Type B pancreatic cell (in vitro differentiated cells): Measurements from ENCODE around the gene CX3CR1. TPM values are rescaled to one million over a fixed set of nuclear protein-coding genes. Genes with fewer than 3 reads are reported as not detected.

Source experiments
- DNase-seq: peaks from one replicate; pipeline ENCODE4 v3.0.0; 2021; ENCODE audit warnings: mixed read lengths; ENCODE audit not compliant: unreplicated experiment; ENCODE audit errors: extremely low spot score
- H3K27ac Mint-ChIP-seq: 2 replicates; pipeline ENCODE4 v1.8.0; 2021; ENCODE audit warnings: mild to moderate bottlenecking, mixed read lengths
- H3K27me3 Mint-ChIP-seq: 2 replicates; pipeline ENCODE4 v1.8.0; 2021; ENCODE audit warnings: mixed read lengths
- H3K36me3 Mint-ChIP-seq: 2 replicates; pipeline ENCODE4 v1.8.0; 2021; ENCODE audit warnings: mixed read lengths
- H3K4me1 Mint-ChIP-seq: one replicate; pipeline ENCODE4 v1.8.0; 2021; ENCODE audit warnings: mixed read lengths; ENCODE audit not compliant: unreplicated experiment
- H3K4me3 Mint-ChIP-seq: 2 replicates; pipeline ENCODE4 v1.8.0; 2021; ENCODE audit warnings: mild to moderate bottlenecking, mixed read lengths
- H3K9me3 Mint-ChIP-seq: 2 replicates; pipeline ENCODE4 v1.8.0; 2021; ENCODE audit warnings: mixed read lengths
- CTCF ChIP-seq: fragments of 200-600 bp; sonication (generic); conservative IDR thresholded peaks from 2 replicates; pipeline ENCODE4 v1.5.0; 2021; ENCODE audit warnings: antibody characterized with exemption, mild to moderate bottlenecking
- total RNA-seq: library from RNA; stranded (reverse); gene quantifications from 2 replicates; pipeline ENCODE4 v1.2.1, GENCODE V29; 2021; ENCODE audit warnings: low replicate concordance

The CX3CR1 gene
- total RNA-seq, 1 donor from 2014 or later: not detected

GRCh38 chr3:39284457-39284881 is 4.6 kb upstream of the CX3CR1 start:
- Mint-ChIP-seq H3K4me3 (no peak overlapping the region), H3K27me3 (no peaks in the 10 kb centered on the region), H3K4me1 (peaks cover 3% of the 10 kb centered on the region), H3K27ac (no peak overlapping the region), H3K9me3 (no peaks in the 10 kb centered on the region), H3K36me3 (no peaks in the 10 kb centered on the region)
- DNase-seq: no peak
- TF ChIP-seq CTCF: no peak

GRCh38 chr3:39282057-39282456 is 2.2 kb upstream of the CX3CR1 start:
- no peak for TF ChIP-seq CTCF
- H3K4me1 Mint-ChIP-seq: no peaks in the 10 kb centered on the region
- no peaks in the 10 kb centered on the region for H3K9me3 Mint-ChIP-seq

GRCh38 chr3:39281533-39281932 is 1.7 kb upstream of the CX3CR1 start:
- no peaks in the 10 kb centered on the region for H3K36me3 Mint-ChIP-seq
- H3K27me3 Mint-ChIP-seq: peaks cover 2% of the 10 kb centered on the region
- no peaks in the 10 kb centered on the region for H3K4me1 Mint-ChIP-seq
- peak overlapping the region; percentile 46 for H3K27ac Mint-ChIP-seq
- no peak for DNase-seq
- H3K4me3 Mint-ChIP-seq: no peak overlapping the region
- H3K9me3 Mint-ChIP-seq: no peaks in the 10 kb centered on the region
- no peak for TF ChIP-seq CTCF

More at GRCh38 chr3:39282057-39282456, 2.2 kb upstream of the CX3CR1 start:
- no peak for DNase-seq
- no peak overlapping the region for H3K4me3 Mint-ChIP-seq
- no peak overlapping the region for H3K27ac Mint-ChIP-seq
- H3K27me3 Mint-ChIP-seq: no peaks in the 10 kb centered on the region
- no peaks in the 10 kb centered on the region for H3K36me3 Mint-ChIP-seq

GRCh38 chr3:39280571-39280970 is 735 bp upstream of the CX3CR1 start:
- no peak for DNase-seq
- H3K27ac Mint-ChIP-seq: no peak overlapping the region
- TF ChIP-seq CTCF: no peak
- no peaks in the 10 kb centered on the region for H3K9me3 Mint-ChIP-seq
- H3K27me3 Mint-ChIP-seq: peaks cover 8% of the 10 kb centered on the region
- no peak overlapping the region for H3K4me3 Mint-ChIP-seq
- H3K36me3 Mint-ChIP-seq: no peaks in the 10 kb centered on the region
- no peaks in the 10 kb centered on the region for H3K4me1 Mint-ChIP-seq

GRCh38 chr3:39278616-39278935 is 1.3 kb downstream of the CX3CR1 start:
- H3K9me3 Mint-ChIP-seq: no peaks in the 10 kb centered on the region
- no peak overlapping the region for H3K4me3 Mint-ChIP-seq
- no peaks in the 10 kb centered on the region for H3K36me3 Mint-ChIP-seq

More at GRCh38 chr3:39278616-39278935, 1.3 kb downstream of the CX3CR1 start:
- peaks cover 8% of the 10 kb centered on the region for H3K27me3 Mint-ChIP-seq
- H3K27ac Mint-ChIP-seq: peak overlapping the region; percentile 71
- no peaks in the 10 kb centered on the region for H3K4me1 Mint-ChIP-seq
- no peak for DNase-seq
- no peak for TF ChIP-seq CTCF
